ENCODE data around the gene HIPK3.

The HIPK3 gene

GRCh38 chr11:33290319-33290718 lies 33.1 kb downstream of the HIPK3 start:
- Histone ChIP-seq H3K9me3 (ENCODE audit: severe bottlenecking) (no peaks in the 10 kb centered on the region), H3K36me3 (peaks cover 7% of the 10 kb centered on the region), H3K27me3 (ENCODE audit: insufficient read depth, low read depth, severe bottlenecking) (no peaks in the 10 kb centered on the region), H3K27ac (no peak overlapping the region), H3K4me3 (ENCODE audit: low read depth, low read length) (no peak overlapping the region)
- DNase-seq, result no peak
- no peak for TF ChIP-seq CTCF (IDR thresholded peaks at IDR 0.05; ENCODE audit: low read depth, low read length)

DNA sequence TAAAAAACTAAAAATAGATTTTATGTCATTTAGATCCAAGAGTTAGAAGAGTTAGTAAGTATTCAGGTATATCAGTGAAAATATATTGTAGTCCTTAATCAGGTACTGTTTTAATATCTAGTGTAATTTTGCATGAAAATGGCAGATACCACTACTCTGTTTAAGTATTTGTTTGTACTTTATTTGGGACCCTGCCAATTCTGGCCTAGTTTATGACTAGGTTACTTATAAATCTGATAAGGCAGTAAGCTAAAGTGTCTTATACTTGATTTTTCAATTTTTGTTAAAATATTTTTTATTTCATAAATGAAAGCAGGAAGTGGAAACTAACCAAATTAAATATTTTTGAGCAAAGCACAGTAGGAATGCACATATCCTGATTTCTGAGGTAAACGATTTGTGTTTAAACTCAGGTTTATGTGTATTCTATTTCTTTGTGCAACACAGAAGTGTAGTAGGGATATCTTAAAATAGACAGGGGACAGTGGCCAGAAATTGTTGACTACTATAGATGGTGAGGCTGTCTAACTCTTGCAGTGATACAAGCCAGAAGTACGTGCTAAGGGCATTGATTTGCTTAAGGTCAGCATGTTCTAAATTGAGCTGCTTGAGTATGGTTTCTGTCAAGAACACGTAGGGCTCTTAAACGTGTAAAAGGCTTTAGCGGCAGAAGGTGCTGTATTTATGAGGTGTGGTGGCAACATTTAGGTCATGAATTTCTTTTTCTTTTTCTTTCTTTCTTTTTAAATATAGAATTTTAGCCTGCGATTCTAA lies 34.0 kb downstream of the HIPK3 start:
- no peaks in the 10 kb centered on the region for H3K27me3 ChIP-seq (ENCODE audit: insufficient read depth, low read depth, severe bottlenecking)
- no peak overlapping the region for H3K4me3 ChIP-seq (ENCODE audit: low read depth, low read length)
- H3K27ac ChIP-seq, result no peak overlapping the region
- no peak for TF ChIP-seq CTCF (IDR thresholded peaks at IDR 0.05; ENCODE audit: low read depth, low read length)
- no peaks in the 10 kb centered on the region for H3K9me3 ChIP-seq (ENCODE audit: severe bottlenecking)
- no peak for DNase-seq
- peaks cover 7% of the 10 kb centered on the region for H3K36me3 ChIP-seq

DNA sequence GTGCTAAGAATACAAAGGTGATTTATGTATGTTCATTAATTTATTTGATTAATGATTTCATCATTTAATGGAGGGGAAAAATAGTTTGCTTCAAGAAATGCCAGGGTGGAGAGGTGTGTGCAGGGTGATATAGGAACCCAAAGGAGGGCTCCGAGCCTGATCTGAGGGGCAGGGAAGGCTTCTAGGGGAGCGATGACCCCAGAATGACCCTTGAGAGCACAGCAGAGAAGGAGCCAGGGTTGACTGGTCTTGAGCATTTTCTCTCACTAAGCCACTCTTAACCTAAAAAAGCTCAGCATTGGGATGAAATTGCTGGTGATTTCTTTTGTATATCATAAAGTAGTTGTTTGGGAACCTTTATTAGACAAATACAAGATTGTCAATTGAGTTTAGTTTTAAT lies 35.1 kb downstream of the HIPK3 start:
- no peaks in the 10 kb centered on the region for H3K36me3 ChIP-seq
- no peak for TF ChIP-seq CTCF (IDR thresholded peaks at IDR 0.05; ENCODE audit: low read depth, low read length)
- no peak for DNase-seq
- no peaks in the 10 kb centered on the region for H3K27me3 ChIP-seq (ENCODE audit: insufficient read depth, low read depth, severe bottlenecking)
- H3K9me3 ChIP-seq (ENCODE audit: severe bottlenecking), result no peaks in the 10 kb centered on the region
- H3K27ac ChIP-seq, result no peak overlapping the region
- no peak overlapping the region for H3K4me3 ChIP-seq (ENCODE audit: low read depth, low read length)

GRCh38 chr11:33294224-33294623 lies 37.0 kb downstream of the HIPK3 start:
- no peak for TF ChIP-seq CTCF (IDR thresholded peaks at IDR 0.05; ENCODE audit: low read depth, low read length)
- no peak for DNase-seq
- H3K4me3 ChIP-seq (ENCODE audit: low read depth, low read length), result no peak overlapping the region
- H3K9me3 ChIP-seq (ENCODE audit: severe bottlenecking), result no peaks in the 10 kb centered on the region
- H3K27me3 ChIP-seq (ENCODE audit: insufficient read depth, low read depth, severe bottlenecking), result no peaks in the 10 kb centered on the region
- H3K27ac ChIP-seq, result no peak overlapping the region
- no peaks in the 10 kb centered on the region; the same call in 1 of the 2 replicates for H3K36me3 ChIP-seq

DNA sequence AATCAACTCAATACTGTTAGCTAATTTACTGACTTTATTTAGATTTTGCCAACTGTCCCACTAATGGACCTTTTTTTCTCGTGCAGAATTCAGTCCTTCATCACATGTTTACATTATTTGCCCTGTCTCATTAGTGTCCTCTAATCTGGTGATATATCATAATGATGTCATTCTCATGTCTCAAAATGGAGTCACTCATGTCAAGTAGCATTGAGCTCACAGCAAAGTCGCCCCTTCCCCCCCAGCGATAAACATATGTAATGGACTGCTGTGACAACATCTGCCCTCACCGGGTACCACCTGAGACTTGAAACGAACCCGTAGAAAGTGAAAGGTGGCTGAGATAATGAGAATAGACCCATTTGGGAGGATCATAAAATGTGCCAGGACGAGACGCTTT lies 37.6 kb downstream of the HIPK3 start:
- Histone ChIP-seq H3K27me3 (ENCODE audit: insufficient read depth, low read depth, severe bottlenecking) (no peaks in the 10 kb centered on the region), H3K9me3 (ENCODE audit: severe bottlenecking) (no peaks in the 10 kb centered on the region), H3K36me3 (no peaks in the 10 kb centered on the region; the same call in 1 of the 2 replicates), H3K4me3 (ENCODE audit: low read depth, low read length) (no peak overlapping the region), H3K27ac (no peak overlapping the region)
- no peak for DNase-seq
- TF ChIP-seq CTCF (IDR thresholded peaks at IDR 0.05; ENCODE audit: low read depth, low read length), result no peak

GRCh38 chr11:33296695-33297094 lies 39.5 kb downstream of the HIPK3 start:
- H3K4me3 ChIP-seq (ENCODE audit: low read depth, low read length), result no peak overlapping the region
- H3K9me3 ChIP-seq (ENCODE audit: severe bottlenecking), result no peaks in the 10 kb centered on the region
- no peak for DNase-seq
- H3K36me3 ChIP-seq, result no peaks in the 10 kb centered on the region; the same call in 1 of the 2 replicates
- H3K27ac ChIP-seq, result no peak overlapping the region
- no peak for TF ChIP-seq CTCF (IDR thresholded peaks at IDR 0.05; ENCODE audit: low read depth, low read length)
- H3K27me3 ChIP-seq (ENCODE audit: insufficient read depth, low read depth, severe bottlenecking), result no peaks in the 10 kb centered on the region

All from WERI-Rb-1 (cell line).